Lung (tissue), 12 donors: Measurements from ENCODE around the gene PCBP3. TPM values are rescaled to one million over a fixed set of nuclear protein-coding genes. Genes with fewer than 3 reads are reported as not detected.

Source experiments
- ATAC-seq: fragments of 200-7000 bp; cut with Tn5 transposase; one replicate; pipeline ENCODE4 v1.9.1; 2020; ENCODE audit warnings: moderate number of reproducible peaks; ENCODE audit not compliant: insufficient read depth, low FRiP score
- DNase-seq, 3 donors: peaks; one replicate each; pipeline ENCODE4 v3.0.0-alpha.2; 2013 to 2017
- H3K27ac ChIP-seq, 2 donors: one replicate each; pipeline ENCODE4 v1.5.1; 2013; ENCODE audit warnings: mild to moderate bottlenecking in 2 of 2, moderate library complexity in 2 of 2, control low read depth in 1 of 2, inconsistent platforms in 1 of 2, low read depth in 1 of 2, low read length in 1 of 2
- H3K27me3 ChIP-seq, 3 donors: one replicate each; pipeline ENCODE4 v1.5.1; 2013; ENCODE audit warnings: low read length in 2 of 3; ENCODE audit not compliant: control insufficient read depth in 3 of 3, insufficient read depth in 3 of 3
- H3K36me3 ChIP-seq, 4 donors: one replicate each; pipeline ENCODE4 v1.5.1; 2013; ENCODE audit warnings: low read length in 4 of 4, mild to moderate bottlenecking in 1 of 4, moderate library complexity in 1 of 4; ENCODE audit not compliant: control insufficient read depth in 4 of 4, insufficient read depth in 4 of 4
- H3K4me1 ChIP-seq, 5 donors: one replicate each; pipeline ENCODE4 v1.5.1; 2013; ENCODE audit warnings: low read length in 5 of 5, mild to moderate bottlenecking in 2 of 5, moderate library complexity in 1 of 5; ENCODE audit not compliant: control insufficient read depth in 5 of 5, insufficient read depth in 5 of 5
- H3K4me3 ChIP-seq: one replicate; pipeline ENCODE4 v1.5.1; 2013; ENCODE audit warnings: mild to moderate bottlenecking, control low read depth, moderate library complexity
- H3K9ac ChIP-seq, 2 donors: one replicate each; pipeline ENCODE4 v1.5.1; 2013; ENCODE audit warnings: low read length in 2 of 2, control low read depth in 1 of 2; ENCODE audit not compliant: insufficient read depth in 1 of 2
- H3K9me3 ChIP-seq, 4 donors: one replicate each; pipeline ENCODE4 v1.5.1; 2013; ENCODE audit warnings: low read length in 3 of 4, mild to moderate bottlenecking in 1 of 4, moderate library complexity in 1 of 4; ENCODE audit not compliant: control insufficient read depth in 4 of 4, insufficient read depth in 3 of 4
- CTCF ChIP-seq: IDR thresholded peaks from 2 replicates; pipeline ENCODE4 v1.5.1; 2012; ENCODE audit warnings: mild to moderate bottlenecking; ENCODE audit errors: control extremely low read depth, extremely low read depth
- WGBS, 2 donors: extraction: QIAGEN DNeasy Blood & Tissue Kit; methylation state at CpG; one replicate each; pipeline ENCODE4 v1.1.7; 2013; 5-methylcytosine and 5-hydroxymethylcytosine counted together
- polyA plus RNA-seq, 2 donors: library from polyadenylated mRNA; stranded (reverse); fragments of 200-250 nt; gene quantifications; one replicate each; pipeline ENCODE4 v1.2.1, GENCODE V29; 2013
- total RNA-seq, 2 donors: library from RNA; depleted of rRNA in 1 of 2; stranded (reverse); fragments of >200 nt in 1 of 2; gene quantifications; one replicate each; pipeline ENCODE4 v1.2.1, GENCODE V29; 2014 to 2021
- donor health status: control.
- donor health status: control.
- donor health status: Bipolar disorder and iron deficiency.
- donor health status: healthy.
- donor health status: DM: yes; HTN: yes; CAD: no.

The PCBP3 gene
- total and polyA plus RNA-seq, 4 donors, result 1.6 to 8.2 (median 3.1) TPM

- no peak for ATAC-seq
- H3K9me3 ChIP-seq, result no peaks in the 10 kb centered on the region
- peaks cover 0 to 28% (median 17%) of the 10 kb centered on the region in 4 donors for H3K36me3 ChIP-seq
- WGBS, 2 donors, result 85 to 89% methylated on average over 37 of the region's 37 CpGs
- no peak for TF ChIP-seq CTCF
- H3K27me3 ChIP-seq, result no peaks in the 10 kb centered on the region
- H3K4me1 ChIP-seq, result peaks cover 0 to 13% (median 5%) of the 10 kb centered on the region in 5 donors
- no peak overlapping the region for H3K9ac ChIP-seq
- no peak for DNase-seq
- H3K27ac ChIP-seq, result no peak overlapping the region
- no peak overlapping the region for H3K4me3 ChIP-seq
These were observed 342.2 kb downstream of the PCBP3 start for GRCh38 chr21:45985471-45986315.

- H3K36me3 ChIP-seq, result peaks cover 0 to 29% (median 19%) of the 10 kb centered on the region in 4 donors
- H3K27me3 ChIP-seq, result no peaks in the 10 kb centered on the region
- DNase-seq (no peak), ATAC-seq (no peak)
- no peak overlapping the region for H3K9ac ChIP-seq
- H3K9me3 ChIP-seq, result no peaks in the 10 kb centered on the region
- peaks cover 0 to 7% (median 2%) of the 10 kb centered on the region in 5 donors for H3K4me1 ChIP-seq
- no peak for TF ChIP-seq CTCF
- WGBS, 2 donors, result 89 to 96% methylated on average over 32 to 36 of the region's 36 CpGs
- H3K4me3 ChIP-seq, result no peak overlapping the region
- no peak overlapping the region for H3K27ac ChIP-seq
These were observed 343.0 kb downstream of the PCBP3 start for GRCh38 chr21:45986316-45987051.

GRCh38 chr21:45987121-45987711 lies 343.7 kb downstream of the PCBP3 start:
- no peaks in the 10 kb centered on the region for H3K27me3 ChIP-seq
- no peaks in the 10 kb centered on the region for H3K9me3 ChIP-seq
- peaks cover 0 to 7% (median 2%) of the 10 kb centered on the region in 5 donors for H3K4me1 ChIP-seq
- ATAC-seq (no peak), DNase-seq (no peak)
- H3K9ac ChIP-seq, result no peak overlapping the region
- WGBS, 2 donors, result 95 to 98% methylated on average over 29 of the region's 29 CpGs
- H3K4me3 ChIP-seq, result no peak overlapping the region
- TF ChIP-seq CTCF, result no peak
- no peak overlapping the region for H3K27ac ChIP-seq
- H3K36me3 ChIP-seq, result peaks cover 0 to 35% (median 19%) of the 10 kb centered on the region in 4 donors
